HEK293 (cell line): Measurements from ENCODE around the gene EXD3.
A peak's percentile ranks its signal among the peaks of the same experiment; 100 is the strongest.

Experiments
- CTCF ChIA-PET: fragments of 350-600 bp; formaldehyde crosslinking; extraction: SDS; loops from one replicate; lab custom pipeline; 2021; ENCODE audit warnings: antibody characterized with exemption; lab: Yijun Ruan, JAX
- POLR2A ChIA-PET: fragments of 300-600 bp; formaldehyde crosslinking; extraction: SDS; loops from one replicate; lab custom pipeline; 2020; ENCODE audit warnings: antibody characterized with exemption, inconsistent platforms; lab: Yijun Ruan, JAX
- H3K27ac ChIP-seq: fragments of 200-500 bp; sonication (Bioruptor generic); 2 replicates; pipeline ENCODE4 v1.5.1; 2014; ENCODE audit warnings: low read depth, low read length, control low read depth, inconsistent platforms; ENCODE audit errors: extremely low read depth
- H3K36me3 ChIP-seq, 2 experiments: fragments of 200-500 bp in 1 of 2; sonication (Bioruptor generic) in 1 of 2; 1 replicate in 1 of 2; 2 replicates in 1 of 2; pipeline ENCODE4 v1.5.1; 2014 to 2017; ENCODE audit warnings: inconsistent platforms in 2 of 2, low read length in 2 of 2; ENCODE audit not compliant: control insufficient read depth in 2 of 2, insufficient read depth in 1 of 2
- H3K4me1 ChIP-seq: fragments of 200-500 bp; sonication (Bioruptor generic); 2 replicates; pipeline ENCODE4 v1.5.1; 2014; ENCODE audit warnings: mild to moderate bottlenecking, low read length, inconsistent platforms; ENCODE audit not compliant: control insufficient read depth, insufficient read depth
- H3K4me3 ChIP-seq: 2 replicates; pipeline ENCODE4 v1.5.1; 2011; ENCODE audit warnings: low read depth, mild to moderate bottlenecking, control low read depth, low read length, moderate library complexity
- H3K9me3 ChIP-seq: fragments of 200-500 bp; sonication (Bioruptor generic); 2 replicates; pipeline ENCODE4 v1.5.1; 2014; ENCODE audit warnings: low read depth, low read length, inconsistent platforms; ENCODE audit not compliant: control insufficient read depth, insufficient read depth
- GLIS1 ChIP-seq: fragments of 450-650 bp; formaldehyde crosslinking; IDR thresholded peaks from 2 replicates; pipeline ENCODE4 v1.5.1; 2016; ENCODE audit warnings: missing biosample characterization, missing genetic modification characterization
- GLIS2 ChIP-seq: fragments of 450-650 bp; formaldehyde crosslinking; IDR thresholded peaks from 2 replicates; pipeline ENCODE4 v1.5.1; 2016; ENCODE audit warnings: missing biosample characterization, missing genetic modification characterization
- IKZF3 ChIP-seq: fragments of 450-650 bp; IDR thresholded peaks from 2 replicates; pipeline ENCODE4 v1.5.0; 2018; ENCODE audit warnings: missing biosample characterization, mild to moderate bottlenecking, missing genetic modification characterization, moderate library complexity
- KLF8 ChIP-seq: fragments of 450-650 bp; formaldehyde crosslinking; IDR thresholded peaks from 2 replicates; pipeline ENCODE4 v1.5.1; 2016; ENCODE audit warnings: missing biosample characterization, missing genetic modification characterization
- OVOL3 ChIP-seq: fragments of 450-650 bp; formaldehyde crosslinking; IDR thresholded peaks from 2 replicates; pipeline ENCODE4 v1.5.1; 2016; ENCODE audit warnings: missing biosample characterization, missing genetic modification characterization
- PATZ1 ChIP-seq: fragments of 450-650 bp; formaldehyde crosslinking; IDR thresholded peaks from 2 replicates; pipeline ENCODE4 v1.5.1; 2016; ENCODE audit warnings: missing biosample characterization, missing genetic modification characterization
- SCRT1 ChIP-seq: fragments of 450-650 bp; formaldehyde crosslinking; IDR thresholded peaks from 2 replicates; pipeline ENCODE4 v1.5.1; 2016; ENCODE audit warnings: missing biosample characterization, missing genetic modification characterization, borderline replicate concordance
- SCRT2 ChIP-seq: fragments of 450-650 bp; formaldehyde crosslinking; IDR thresholded peaks from 2 replicates; pipeline ENCODE4 v1.5.1; 2016; ENCODE audit warnings: missing biosample characterization, missing genetic modification characterization
- ZEB2 ChIP-seq: fragments of 450-650 bp; formaldehyde crosslinking; IDR thresholded peaks from 2 replicates; pipeline ENCODE4 v1.5.1; 2016; ENCODE audit warnings: missing biosample characterization, missing genetic modification characterization
- ZFHX2 ChIP-seq: fragments of 450-650 bp; formaldehyde crosslinking; conservative IDR thresholded peaks from 2 replicates; pipeline ENCODE4 v1.5.1; 2016; ENCODE audit warnings: missing biosample characterization, missing genetic modification characterization
- ZIC2 ChIP-seq: fragments of 450-650 bp; formaldehyde crosslinking; IDR thresholded peaks from 2 replicates; pipeline ENCODE4 v1.5.1; 2016; ENCODE audit warnings: missing biosample characterization, missing genetic modification characterization
- ZNF23 ChIP-seq: fragments of 450-650 bp; formaldehyde crosslinking; IDR thresholded peaks from 2 replicates; pipeline ENCODE4 v1.5.1; 2016; ENCODE audit warnings: missing biosample characterization, missing genetic modification characterization, borderline replicate concordance
- ZNF324 ChIP-seq: fragments of 450-650 bp; formaldehyde crosslinking; IDR thresholded peaks from 2 replicates; pipeline ENCODE4 v1.5.1; 2016; ENCODE audit warnings: missing biosample characterization, missing genetic modification characterization
- ZNF341 ChIP-seq: fragments of 450-650 bp; formaldehyde crosslinking; IDR thresholded peaks from 2 replicates; pipeline ENCODE4; 2016; ENCODE audit warnings: low read depth, missing biosample characterization, missing genetic modification characterization
- ZNF571 ChIP-seq: fragments of 450-650 bp; formaldehyde crosslinking; IDR thresholded peaks from 2 replicates; pipeline ENCODE4 v1.5.0; 2017; ENCODE audit warnings: missing biosample characterization, missing genetic modification characterization
- ZNF629 ChIP-seq: fragments of 450-650 bp; formaldehyde crosslinking; IDR thresholded peaks from 2 replicates; pipeline ENCODE4 v1.5.1; 2017; ENCODE audit warnings: missing biosample characterization, missing genetic modification characterization
- ZXDB ChIP-seq: fragments of 450-650 bp; formaldehyde crosslinking; IDR thresholded peaks from 2 replicates; pipeline ENCODE4 v1.5.1; 2016; ENCODE audit warnings: missing biosample characterization, missing genetic modification characterization
- TF ChIP-seq, protein P1 (sequence below): fragments of 450-650 bp; formaldehyde crosslinking; IDR thresholded peaks from 2 replicates; pipeline ENCODE4 v1.5.1; 2016; ENCODE audit warnings: missing biosample characterization, missing genetic modification characterization
- TF ChIP-seq, protein P2 (sequence below): fragments of 450-650 bp; formaldehyde crosslinking; IDR thresholded peaks from 2 replicates; pipeline ENCODE4 v1.5.1; 2016; ENCODE audit warnings: missing biosample characterization, missing genetic modification characterization
- TF ChIP-seq, protein P3 (sequence below): fragments of 450-650 bp; IDR thresholded peaks from 2 replicates; pipeline ENCODE4 v1.5.1; 2018; ENCODE audit warnings: missing biosample characterization, mild to moderate bottlenecking, missing genetic modification characterization

The EXD3 gene

GRCh38 chr9:137310189-137311052 lies 112.5 kb downstream of the EXD3 start (continued):
- TF ChIP-seq PATZ1 (tag by site-specific recombination) (peak; percentile 50; the same call in 1 of the 2 replicates), KLF8 (tag by site-specific recombination) (peak; percentile 12; the same call in 1 of the 2 replicates), GLIS2 (tag by site-specific recombination) (peak; percentile 70; the same call in 1 of the 2 replicates), GLIS1 (peak; percentile 87), ZNF341 (tag by site-specific recombination) (peak; percentile 88), OVOL3 (tag by site-specific recombination) (no peak), ZNF629 (tag by site-specific recombination) (0 out of 2 replicates have a peak, but pooled peaks have one; percentile 43), ZXDB (tag by site-specific recombination) (peak; percentile 88)
- TF ChIP-seq, protein P1, sequence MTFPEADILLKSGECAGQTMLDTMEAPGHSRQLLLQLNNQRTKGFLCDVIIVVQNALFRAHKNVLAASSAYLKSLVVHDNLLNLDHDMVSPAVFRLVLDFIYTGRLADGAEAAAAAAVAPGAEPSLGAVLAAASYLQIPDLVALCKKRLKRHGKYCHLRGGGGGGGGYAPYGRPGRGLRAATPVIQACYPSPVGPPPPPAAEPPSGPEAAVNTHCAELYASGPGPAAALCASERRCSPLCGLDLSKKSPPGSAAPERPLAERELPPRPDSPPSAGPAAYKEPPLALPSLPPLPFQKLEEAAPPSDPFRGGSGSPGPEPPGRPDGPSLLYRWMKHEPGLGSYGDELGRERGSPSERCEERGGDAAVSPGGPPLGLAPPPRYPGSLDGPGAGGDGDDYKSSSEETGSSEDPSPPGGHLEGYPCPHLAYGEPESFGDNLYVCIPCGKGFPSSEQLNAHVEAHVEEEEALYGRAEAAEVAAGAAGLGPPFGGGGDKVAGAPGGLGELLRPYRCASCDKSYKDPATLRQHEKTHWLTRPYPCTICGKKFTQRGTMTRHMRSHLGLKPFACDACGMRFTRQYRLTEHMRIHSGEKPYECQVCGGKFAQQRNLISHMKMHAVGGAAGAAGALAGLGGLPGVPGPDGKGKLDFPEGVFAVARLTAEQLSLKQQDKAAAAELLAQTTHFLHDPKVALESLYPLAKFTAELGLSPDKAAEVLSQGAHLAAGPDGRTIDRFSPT (tag by site-specific recombination): 0 out of 2 replicates have a peak, but pooled peaks have one; percentile 25

- POLR2A ChIA-PET: interaction anchor here (1.0 to 5.4 kb wide), 5 partner anchors 8 to 114 kb away, joined by 3 to 40 read pairs (median 4); partner anchors contain the start of genes EXD3, NOXA1, NRARP and TUBB4B
- CTCF ChIA-PET: interaction anchor here (0.5 to 0.9 kb wide), 2 partner anchors 23 to 773 kb away, joined by 4 read pairs; no protein-coding TSS in a partner anchor
- TF ChIP-seq SCRT1 (tag by site-specific recombination) (peak; percentile 91), SCRT2 (peak; percentile 96), ZNF571 (tag by site-specific recombination) (no peak), GLIS1 (no peak), ZNF23 (tag by site-specific recombination) (no peak), ZEB2 (tag by site-specific recombination) (peak; percentile 72), ZNF324 (tag by site-specific recombination) (no peak)
- Histone ChIP-seq H3K4me1 (no peaks in the 10 kb centered on the region; the same call in 1 of the 2 replicates), H3K4me3 (no peak overlapping the region), H3K36me3 (no peaks in the 10 kb centered on the region), H3K27ac (no peak overlapping the region), H3K9me3 (no peaks in the 10 kb centered on the region)
These were observed 113.4 kb downstream of the EXD3 start for GRCh38 chr9:137309368-137310188.

- CTCF ChIA-PET: no interaction called here
- Histone ChIP-seq H3K4me3 (no peak overlapping the region), H3K4me1 (no peaks in the 10 kb centered on the region; the same call in 1 of the 2 replicates), H3K36me3 (no peaks in the 10 kb centered on the region), H3K27ac (no peak overlapping the region), H3K9me3 (no peaks in the 10 kb centered on the region)
- POLR2A ChIA-PET: interaction anchor here (0.7 to 2.1 kb wide), 2 partner anchors 67 to 121 kb away, joined by 4 to 8 read pairs; partner anchors contain the start of gene TUBB4B
- TF ChIP-seq, protein P2, sequence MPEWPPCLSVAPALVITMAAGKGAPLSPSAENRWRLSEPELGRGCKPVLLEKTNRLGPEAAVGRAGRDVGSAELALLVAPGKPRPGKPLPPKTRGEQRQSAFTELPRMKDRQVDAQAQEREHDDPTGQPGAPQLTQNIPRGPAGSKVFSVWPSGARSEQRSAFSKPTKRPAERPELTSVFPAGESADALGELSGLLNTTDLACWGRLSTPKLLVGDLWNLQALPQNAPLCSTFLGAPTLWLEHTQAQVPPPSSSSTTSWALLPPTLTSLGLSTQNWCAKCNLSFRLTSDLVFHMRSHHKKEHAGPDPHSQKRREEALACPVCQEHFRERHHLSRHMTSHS: no peak
- TF ChIP-seq, protein P3, sequence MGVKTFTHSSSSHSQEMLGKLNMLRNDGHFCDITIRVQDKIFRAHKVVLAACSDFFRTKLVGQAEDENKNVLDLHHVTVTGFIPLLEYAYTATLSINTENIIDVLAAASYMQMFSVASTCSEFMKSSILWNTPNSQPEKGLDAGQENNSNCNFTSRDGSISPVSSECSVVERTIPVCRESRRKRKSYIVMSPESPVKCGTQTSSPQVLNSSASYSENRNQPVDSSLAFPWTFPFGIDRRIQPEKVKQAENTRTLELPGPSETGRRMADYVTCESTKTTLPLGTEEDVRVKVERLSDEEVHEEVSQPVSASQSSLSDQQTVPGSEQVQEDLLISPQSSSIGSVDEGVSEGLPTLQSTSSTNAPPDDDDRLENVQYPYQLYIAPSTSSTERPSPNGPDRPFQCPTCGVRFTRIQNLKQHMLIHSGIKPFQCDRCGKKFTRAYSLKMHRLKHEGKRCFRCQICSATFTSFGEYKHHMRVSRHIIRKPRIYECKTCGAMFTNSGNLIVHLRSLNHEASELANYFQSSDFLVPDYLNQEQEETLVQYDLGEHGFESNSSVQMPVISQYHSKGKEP: no peak
- TF ChIP-seq IKZF3 (tag by site-specific recombination) (no peak), ZFHX2 (no peak), GLIS2 (tag by site-specific recombination) (peak; percentile 43; the same call in 1 of the 2 replicates), SCRT2 (no peak), ZIC2 (peak; percentile 13; the same call in 1 of the 2 replicates)
These were observed 114.8 kb downstream of the EXD3 start for GRCh38 chr9:137308057-137308619.
